Left hindlimb (tissue), 1 donor: ENCODE results near the gene DHX32.

Experiments
- DNase-seq: peaks from one replicate; pipeline ENCODE4 v3.0.0-alpha.2; 2018

Gene DHX32

GRCh38 chr10:125801574-125801973, 79.5 kb downstream of the DHX32 start:
- DNase-seq = no peak

- no peak for DNase-seq
These were observed 81.5 kb downstream of the DHX32 start for GRCh38 chr10:125799451-125800182.

- no peak for DNase-seq
These were observed 83.0 kb downstream of the DHX32 start for GRCh38 chr10:125797994-125798662.

- DNase-seq = no peak
These were observed 83.7 kb downstream of the DHX32 start for GRCh38 chr10:125797424-125797823.

- no peak for DNase-seq
These were observed 85.4 kb downstream of the DHX32 start for GRCh38 chr10:125795637-125796190.

- no peak for DNase-seq
These were observed 86.0 kb downstream of the DHX32 start for GRCh38 chr10:125795128-125795527.

- DNase-seq = no peak
These were observed 88.5 kb downstream of the DHX32 start for GRCh38 chr10:125792342-125793300.

GRCh38 chr10:125788156-125789034, 92.7 kb downstream of the DHX32 start:
- no peak for DNase-seq
